Neural cell (in vitro differentiated cells): ENCODE data around the gene KRTAP10-7. TPM values are rescaled to one million over a fixed set of nuclear protein-coding genes. Genes with fewer than 3 reads are reported as not detected.

ENCODE experiments used
- H2AFZ ChIP-seq: fragments of 200-600, 300-800 bp; sonication (generic), shearing (Covaris generic); 2 replicates; pipeline ENCODE4 v1.6.0; 2014; ENCODE audit warnings: low read depth, mild to moderate bottlenecking, antibody characterized with exemption, low read length, moderate library complexity
- H3F3A ChIP-seq: fragments of 200-600 bp; shearing (Covaris generic); 2 replicates; pipeline ENCODE4 v1.6.1; 2016; ENCODE audit warnings: mild to moderate bottlenecking, moderate library complexity, mixed read lengths, antibody characterized with exemption, low read length; ENCODE audit not compliant: insufficient read depth, poor library complexity, severe bottlenecking
- H3K27ac ChIP-seq: fragments of 200-600, 300-800 bp; sonication (generic), shearing (Covaris generic); 2 replicates; pipeline ENCODE4 v1.5.1; 2014; ENCODE audit warnings: mild to moderate bottlenecking, low read length, moderate library complexity
- H3K27me3 ChIP-seq: fragments of 300-800, 200-600 bp; sonication (generic), shearing (Covaris generic); 2 replicates; pipeline ENCODE4 v1.6.0; 2014; ENCODE audit warnings: mild to moderate bottlenecking, low read depth, low read length, moderate library complexity; ENCODE audit not compliant: insufficient read depth
- H3K36me3 ChIP-seq: fragments of 300-800, 200-600 bp; sonication (generic), shearing (Covaris generic); 2 replicates; pipeline ENCODE4 v1.5.1; 2014; ENCODE audit warnings: mild to moderate bottlenecking, antibody characterized with exemption, low read length, moderate library complexity; ENCODE audit not compliant: insufficient read depth
- H3K4me2 ChIP-seq: fragments of 300-800, 200-600 bp; sonication (generic), shearing (Covaris generic); 2 replicates; pipeline ENCODE4 v1.6.0; 2014; ENCODE audit warnings: mild to moderate bottlenecking, low read length
- H3K4me3 ChIP-seq: fragments of 300-800, 200-600 bp; sonication (generic), shearing (Covaris generic); 2 replicates; pipeline ENCODE4 v1.5.1; 2014; ENCODE audit warnings: mild to moderate bottlenecking, low read length, moderate library complexity
- H3K79me2 ChIP-seq: fragments of 200-600 bp; shearing (Covaris generic); replicated peaks from 2 replicates; pipeline ENCODE4 v1.6.0; 2014; ENCODE audit warnings: mild to moderate bottlenecking, low read length, moderate library complexity; ENCODE audit not compliant: insufficient read depth
- H3K9ac ChIP-seq: fragments of 300-800, 200-600 bp; sonication (generic), shearing (Covaris generic); 2 replicates; pipeline ENCODE4 v1.6.1; 2016; ENCODE audit warnings: mild to moderate bottlenecking, low read length, mixed read lengths
- H3K9me2 ChIP-seq: fragments of 200-600 bp; shearing (Covaris generic); 2 replicates; pipeline ENCODE4 v1.6.1; 2016; ENCODE audit warnings: mild to moderate bottlenecking, low read length, mixed read lengths; ENCODE audit not compliant: insufficient read depth
- H3K9me3 ChIP-seq: fragments of 200-600, 300-800 bp; sonication (generic), shearing (Covaris generic); 2 replicates; pipeline ENCODE4 v1.6.1; 2016; ENCODE audit warnings: mild to moderate bottlenecking, mixed run types, low read length, moderate library complexity, mixed read lengths
- H4K20me1 ChIP-seq: fragments of 200-600 bp; shearing (Covaris generic); 2 replicates; pipeline ENCODE4 v1.6.1; 2016; ENCODE audit warnings: mild to moderate bottlenecking, mixed run types; ENCODE audit not compliant: insufficient read depth
- EP300 ChIP-seq: fragments of 450-650 bp; conservative IDR thresholded peaks from 2 replicates; pipeline ENCODE4 v1.6.1; 2014; ENCODE audit warnings: antibody characterized with exemption, mild to moderate bottlenecking, moderate library complexity; ENCODE audit not compliant: poor library complexity, severe bottlenecking
- EZH2 ChIP-seq: fragments of 200-600, 300-800 bp; shearing (Covaris generic), sonication (generic); IDR thresholded peaks from 2 replicates; pipeline ENCODE4 v1.6.1; 2014; ENCODE audit warnings: antibody characterized with exemption, low read length, borderline replicate concordance, mild to moderate bottlenecking; ENCODE audit not compliant: insufficient read depth, poor library complexity, severe bottlenecking
- MXI1 ChIP-seq: fragments of 450-650 bp; conservative IDR thresholded peaks from 2 replicates; pipeline ENCODE4 v1.6.1; 2014; ENCODE audit warnings: antibody characterized with exemption, mild to moderate bottlenecking; ENCODE audit not compliant: poor library complexity, severe bottlenecking
- POLR2AphosphoS5 ChIP-seq: IDR thresholded peaks from 2 replicates; pipeline ENCODE4 v1.6.1; 2012
- RAD21 ChIP-seq: fragments of 450-650 bp; conservative IDR thresholded peaks from 2 replicates; pipeline ENCODE4 v1.6.1; 2014; ENCODE audit warnings: antibody characterized with exemption, mild to moderate bottlenecking, moderate library complexity
- REST ChIP-seq: IDR thresholded peaks from 2 replicates; pipeline ENCODE4 v1.6.1; 2012; ENCODE audit warnings: borderline replicate concordance
- SMC3 ChIP-seq: fragments of 450-650 bp; conservative IDR thresholded peaks from 2 replicates; pipeline ENCODE4 v1.6.1; 2014; ENCODE audit warnings: antibody characterized with exemption, mild to moderate bottlenecking, moderate library complexity; ENCODE audit not compliant: poor library complexity
- TAF1 ChIP-seq: IDR thresholded peaks from 2 replicates; pipeline ENCODE4 v1.6.1; 2012; ENCODE audit warnings: low read depth
- polyA plus RNA-seq: library from polyadenylated mRNA; depleted of rRNA; stranded (reverse); fragments of >200 nt; gene quantifications from 2 replicates; pipeline ENCODE4 v1.2.3, GENCODE V29; 2014
- TF ChIP-seq, protein P1 (sequence below): fragments of 450-650 bp; IDR thresholded peaks from 2 replicates; pipeline ENCODE4 v1.5.1; 2014; ENCODE audit warnings: antibody characterized with exemption, mild to moderate bottlenecking, moderate library complexity; ENCODE audit not compliant: poor library complexity, severe bottlenecking

The KRTAP10-7 gene
- polyA plus RNA-seq, 1 donor from 2014 or later = not detected

DNA sequence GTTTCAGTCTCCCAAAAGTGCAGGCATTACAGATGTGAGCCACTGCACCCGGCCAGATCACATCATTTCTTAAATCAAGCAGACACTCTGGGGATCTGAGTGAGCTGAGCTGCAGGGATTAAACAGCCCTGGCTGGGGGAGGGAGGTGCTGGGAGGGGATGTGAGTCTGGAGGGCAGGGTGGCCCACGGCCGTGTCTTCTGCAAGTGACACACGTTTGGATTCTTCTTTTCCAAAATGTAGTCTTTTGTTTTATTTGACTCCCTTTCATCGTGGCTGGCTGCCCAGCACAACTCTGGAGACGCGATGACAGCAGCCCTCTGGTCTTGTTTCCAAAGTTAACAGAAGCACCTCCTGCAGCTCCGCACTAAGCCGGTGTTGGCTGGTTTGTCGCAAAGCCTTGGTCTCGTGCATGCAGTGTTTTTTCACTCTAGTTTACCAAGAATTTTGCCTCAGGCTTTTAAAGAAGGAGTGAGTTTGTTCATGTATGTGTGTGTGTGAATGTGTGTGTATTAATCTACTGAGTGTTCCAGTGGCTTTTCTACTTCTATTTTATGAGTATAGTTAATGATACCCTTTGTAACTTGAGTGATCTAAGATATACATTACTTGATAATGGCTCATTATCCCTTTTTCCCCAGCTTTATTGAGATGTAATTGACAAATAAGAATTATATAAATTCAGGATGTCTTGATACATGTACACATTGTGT, 17.2 kb upstream of the KRTAP10-7 start:
- TF ChIP-seq SMC3 (no peak), POLR2AphosphoS5 (no peak), RAD21 (no peak), TAF1 (no peak), EP300 (no peak), EZH2 (no peak), REST (no peak)
- TF ChIP-seq, protein P1, sequence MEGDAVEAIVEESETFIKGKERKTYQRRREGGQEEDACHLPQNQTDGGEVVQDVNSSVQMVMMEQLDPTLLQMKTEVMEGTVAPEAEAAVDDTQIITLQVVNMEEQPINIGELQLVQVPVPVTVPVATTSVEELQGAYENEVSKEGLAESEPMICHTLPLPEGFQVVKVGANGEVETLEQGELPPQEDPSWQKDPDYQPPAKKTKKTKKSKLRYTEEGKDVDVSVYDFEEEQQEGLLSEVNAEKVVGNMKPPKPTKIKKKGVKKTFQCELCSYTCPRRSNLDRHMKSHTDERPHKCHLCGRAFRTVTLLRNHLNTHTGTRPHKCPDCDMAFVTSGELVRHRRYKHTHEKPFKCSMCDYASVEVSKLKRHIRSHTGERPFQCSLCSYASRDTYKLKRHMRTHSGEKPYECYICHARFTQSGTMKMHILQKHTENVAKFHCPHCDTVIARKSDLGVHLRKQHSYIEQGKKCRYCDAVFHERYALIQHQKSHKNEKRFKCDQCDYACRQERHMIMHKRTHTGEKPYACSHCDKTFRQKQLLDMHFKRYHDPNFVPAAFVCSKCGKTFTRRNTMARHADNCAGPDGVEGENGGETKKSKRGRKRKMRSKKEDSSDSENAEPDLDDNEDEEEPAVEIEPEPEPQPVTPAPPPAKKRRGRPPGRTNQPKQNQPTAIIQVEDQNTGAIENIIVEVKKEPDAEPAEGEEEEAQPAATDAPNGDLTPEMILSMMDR = no peak
- Histone ChIP-seq H3K9ac (no peak overlapping the region), H3K4me3 (no peak overlapping the region), H3K79me2 (no peaks in the 10 kb centered on the region), H3K36me3 (no peaks in the 10 kb centered on the region), H3K4me2 (no peak overlapping the region), H3K27ac (no peak overlapping the region), H3F3A (no peaks in the 10 kb centered on the region), H2AFZ (no peak overlapping the region), H3K27me3 (no peaks in the 10 kb centered on the region), H3K9me2 (no peaks in the 10 kb centered on the region), H4K20me1 (no peaks in the 10 kb centered on the region), H3K9me3 (no peaks in the 10 kb centered on the region)

DNA sequence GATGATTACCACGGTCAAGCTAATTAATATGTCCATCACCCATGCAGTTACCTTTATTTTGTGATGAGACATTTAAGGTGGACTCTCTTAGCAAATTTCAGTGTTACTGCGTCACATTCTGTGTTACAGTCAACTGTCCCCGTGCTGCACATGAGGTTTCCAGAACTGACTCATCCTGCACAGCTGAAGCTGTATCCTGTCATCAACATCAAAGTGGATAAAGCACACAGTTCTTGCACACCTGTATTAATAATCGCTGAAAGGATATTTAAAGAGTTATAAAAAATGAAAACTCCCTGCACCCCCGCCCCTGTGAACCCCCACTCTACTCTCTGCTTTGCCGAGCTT, 16.6 kb upstream of the KRTAP10-7 start:
- Histone ChIP-seq H3K4me2 (no peak overlapping the region), H3K36me3 (no peaks in the 10 kb centered on the region), H4K20me1 (no peaks in the 10 kb centered on the region), H3K9ac (no peak overlapping the region), H2AFZ (no peak overlapping the region), H3K79me2 (no peaks in the 10 kb centered on the region), H3K27ac (no peak overlapping the region), H3K9me2 (no peaks in the 10 kb centered on the region), H3K4me3 (no peak overlapping the region), H3F3A (no peaks in the 10 kb centered on the region), H3K9me3 (no peaks in the 10 kb centered on the region), H3K27me3 (no peaks in the 10 kb centered on the region)
- TF ChIP-seq, protein P1 = no peak
- TF ChIP-seq EZH2 (no peak), MXI1 (no peak), EP300 (no peak), TAF1 (no peak), RAD21 (no peak), REST (no peak), SMC3 (no peak), POLR2AphosphoS5 (no peak)
